ENCODE results near the gene STPG1. TPM values are rescaled to one million over a fixed set of nuclear protein-coding genes. Genes with fewer than 3 reads are reported as not detected.

The STPG1 gene
- total and polyA plus RNA-seq, 9 of the 15 experiments (the other 6 are each of a cell fraction or from before 2014, with no cell fraction given): 5.0 to 11.9 (median 8.3) TPM

DNA sequence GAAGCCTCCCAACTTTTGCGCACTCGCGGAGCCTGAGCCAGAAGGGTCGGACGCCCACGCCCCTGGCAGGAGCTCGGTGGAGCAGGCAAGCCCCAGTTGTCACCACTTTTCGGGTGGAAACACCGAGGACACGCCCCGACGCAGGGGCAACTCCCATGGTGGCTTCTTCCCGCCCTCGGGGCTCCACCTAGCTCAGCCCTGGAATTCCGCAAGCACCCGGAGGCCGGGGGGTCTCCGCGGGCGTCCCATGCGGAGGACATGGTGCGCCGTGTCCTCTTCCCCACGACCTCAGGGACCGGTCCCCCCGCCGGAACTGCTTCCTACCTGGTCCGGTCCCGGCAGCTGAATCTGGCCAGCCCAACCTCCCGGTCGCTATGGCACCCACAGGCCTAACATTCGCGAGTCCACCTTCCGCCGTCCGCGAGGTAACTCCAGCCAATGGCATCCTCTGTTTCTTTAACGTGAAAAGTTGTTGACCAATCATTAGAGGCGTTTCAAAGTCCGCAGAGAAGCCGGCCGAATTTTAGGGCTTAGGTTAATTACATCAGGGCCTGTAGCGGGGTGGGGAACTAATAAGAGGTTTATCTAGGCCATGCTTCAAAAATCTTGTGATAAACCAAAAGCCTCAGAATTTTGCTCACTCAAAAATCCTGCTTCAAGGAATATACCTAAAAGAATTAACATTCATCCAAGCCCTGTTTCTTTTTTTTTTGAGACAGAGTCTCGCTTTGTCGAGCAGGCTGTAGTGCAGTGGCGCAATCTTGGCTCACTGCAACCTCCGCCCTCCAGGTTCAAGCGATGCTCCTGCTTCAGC, at the start of gene STPG1 (continued):
- TF ChIP-seq PRMT5 (CRISPR knock-in tag; IDR thresholded peaks at IDR 0.05) (no peak), NCOA2 (IDR thresholded peaks at IDR 0.05; ENCODE audit: partially characterized antibody in 2 of 2) (no peak), ESRRA (IDR thresholded peaks at IDR 0.05; ENCODE audit: borderline replicate concordance, low read depth) (peak; percentile 69), HNRNPLL (IDR thresholded peaks at IDR 0.05; ENCODE audit: low read depth, low read length, poor library complexity, severe bottlenecking) (no peak), RBBP5 (IDR thresholded peaks at IDR 0.05; ENCODE audit: borderline replicate concordance, insufficient read depth, low read length, poor library complexity, severe bottlenecking) (peak; percentile 71), RCOR1 (IDR thresholded peaks at IDR 0.05; ENCODE audit: borderline replicate concordance in 1 of 2, low read depth in 2 of 2, low read length in 2 of 2) (peak in 1 of 2 experiments; percentile 76; a peak in 2 of 4 replicates), ZNF507 (tag; conservative IDR thresholded peaks at IDR 0.05) (no peak), RFX5 (IDR thresholded peaks at IDR 0.05; ENCODE audit: low read depth, low read length) (no peak), HMGN3 (IDR thresholded peaks at IDR 0.05; ENCODE audit: borderline replicate concordance, extremely low read depth, insufficient read length, low read depth, low read length) (peak; percentile 80), RBM17 (IDR thresholded peaks at IDR 0.05; ENCODE audit: borderline replicate concordance, low read depth, low read length) (no peak), NR2C2 (CRISPR knock-in tag; IDR thresholded peaks at IDR 0.05) (no peak), NR2C2 (tag; IDR thresholded peaks at IDR 0.05) (peak; percentile 49), ZNF24 (IDR thresholded peaks at IDR 0.05) (no peak), IFI16 (CRISPR knock-in tag; IDR thresholded peaks at IDR 0.05) (no peak), SIX5 (IDR thresholded peaks at IDR 0.05; ENCODE audit: borderline replicate concordance in 1 of 2, insufficient read depth in 1 of 2, low read depth in 1 of 2, low read length in 2 of 2) (no peak), ZNF699 (CRISPR knock-in tag; IDR thresholded peaks at IDR 0.05; ENCODE audit: insufficient replicate concordance) (no peak), ZNF23 (CRISPR knock-in tag; IDR thresholded peaks at IDR 0.05) (no peak), SUPT5H (IDR thresholded peaks at IDR 0.05) (peak; percentile 73), KLF1 (tag; IDR thresholded peaks at IDR 0.05) (0 out of 2 replicates have a peak, but pooled peaks have one; percentile 47), TRIM28 (IDR thresholded peaks at IDR 0.05) (no peak), ZC3H11A (IDR thresholded peaks at IDR 0.05; ENCODE audit: low read depth, low read length) (no peak)
- TF ChIP-seq, protein P1, sequence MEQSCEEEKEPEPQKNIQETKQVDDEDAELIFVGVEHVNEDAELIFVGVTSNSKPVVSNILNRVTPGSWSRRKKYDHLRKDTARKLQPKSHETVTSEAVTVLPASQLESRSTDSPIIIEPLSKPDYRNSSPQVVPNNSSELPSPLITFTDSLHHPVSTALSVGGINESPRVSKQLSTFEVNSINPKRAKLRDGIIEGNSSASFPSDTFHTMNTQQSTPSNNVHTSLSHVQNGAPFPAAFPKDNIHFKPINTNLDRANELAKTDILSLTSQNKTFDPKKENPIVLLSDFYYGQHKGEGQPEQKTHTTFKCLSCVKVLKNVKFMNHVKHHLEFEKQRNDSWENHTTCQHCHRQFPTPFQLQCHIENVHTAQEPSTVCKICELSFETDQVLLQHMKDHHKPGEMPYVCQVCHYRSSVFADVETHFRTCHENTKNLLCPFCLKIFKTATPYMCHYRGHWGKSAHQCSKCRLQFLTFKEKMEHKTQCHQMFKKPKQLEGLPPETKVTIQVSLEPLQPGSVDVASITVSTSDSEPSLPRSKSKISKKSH (CRISPR knock-in tag; IDR thresholded peaks at IDR 0.05): no peak
- TF ChIP-seq, protein P2, sequence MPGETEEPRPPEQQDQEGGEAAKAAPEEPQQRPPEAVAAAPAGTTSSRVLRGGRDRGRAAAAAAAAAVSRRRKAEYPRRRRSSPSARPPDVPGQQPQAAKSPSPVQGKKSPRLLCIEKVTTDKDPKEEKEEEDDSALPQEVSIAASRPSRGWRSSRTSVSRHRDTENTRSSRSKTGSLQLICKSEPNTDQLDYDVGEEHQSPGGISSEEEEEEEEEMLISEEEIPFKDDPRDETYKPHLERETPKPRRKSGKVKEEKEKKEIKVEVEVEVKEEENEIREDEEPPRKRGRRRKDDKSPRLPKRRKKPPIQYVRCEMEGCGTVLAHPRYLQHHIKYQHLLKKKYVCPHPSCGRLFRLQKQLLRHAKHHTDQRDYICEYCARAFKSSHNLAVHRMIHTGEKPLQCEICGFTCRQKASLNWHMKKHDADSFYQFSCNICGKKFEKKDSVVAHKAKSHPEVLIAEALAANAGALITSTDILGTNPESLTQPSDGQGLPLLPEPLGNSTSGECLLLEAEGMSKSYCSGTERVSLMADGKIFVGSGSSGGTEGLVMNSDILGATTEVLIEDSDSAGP (CRISPR knock-in tag; IDR thresholded peaks at IDR 0.05): no peak
